K562 (cell line): ENCODE measurements around the gene SLC17A4. TPM values are rescaled to one million over a fixed set of nuclear protein-coding genes. Genes with fewer than 3 reads are reported as not detected.

Source experiments
- ATAC-seq: fragments of 200-7000 bp; cut with Tn5 transposase; 3 replicates; pipeline ENCODE4 v1.9.1; 2020; ENCODE audit warnings: moderate library complexity
- BruUV-seq: library from RNA; stranded (reverse); fragments of 400-500 nt; replicated peaks from 2 replicates; lab custom pipeline; 2021; lab: Mats Ljungman, UMichigan
- CTCF ChIA-PET: fragments of 300-600 bp; formaldehyde crosslinking; extraction: SDS; loops from one replicate; lab custom pipeline; 2021; ENCODE audit warnings: low intra/inter-chr PET ratio; lab: Yijun Ruan, JAX
- POLR2A ChIA-PET: fragments of 300-600, 350-650 bp; sonication (Branson Sonifier 250); formaldehyde crosslinking; extraction: SDS; loops from one replicate; lab custom pipeline; 2021; ENCODE audit warnings: antibody characterized with exemption, inconsistent platforms; lab: Yijun Ruan, JAX
- DNase-seq, 4 experiments: peaks; one replicate each; pipeline versions ENCODE4 v3.0.0 to v3.0.0-alpha.2; 2011 to 2018; ENCODE audit warnings: low spot score in 3 of 4, mixed read lengths in 3 of 4; ENCODE audit errors: extremely low read depth in 1 of 4
- FAIRE-seq: peaks from 2 replicates; lab custom pipeline; 2011; peaks lifted over from hg19 to GRCh38; lab: Jason Lieb, UNC
- H2AFZ ChIP-seq: 2 replicates; pipeline ENCODE4 v1.6.0; 2011; ENCODE audit warnings: low read depth, low read length, control low read depth, inconsistent platforms
- H3K27ac ChIP-seq: fragments of 200-600 bp; 3 replicates; pipeline ENCODE4 v1.8.0; 2011; ENCODE audit warnings: low read depth, mild to moderate bottlenecking, control low read depth, inconsistent platforms, low read length, moderate library complexity, mixed read lengths; ENCODE audit errors: extremely low read depth
- H3K27me3 ChIP-seq, 2 experiments: fragments of 300-600 bp in 1 of 2; 2 replicates in 1 of 2; 3 replicates in 1 of 2; pipeline versions ENCODE4 v1.6.0 to v1.8.0; 2011; ENCODE audit warnings: inconsistent platforms in 2 of 2, low read length in 2 of 2, mild to moderate bottlenecking in 1 of 2, mixed read lengths in 1 of 2, moderate library complexity in 1 of 2; ENCODE audit not compliant: control insufficient read depth in 2 of 2, insufficient read depth in 2 of 2
- H3K36me3 ChIP-seq: fragments of 300-600 bp; 3 replicates; pipeline ENCODE4 v1.8.0; 2011; ENCODE audit warnings: mild to moderate bottlenecking, low read length, inconsistent platforms; ENCODE audit not compliant: control insufficient read depth, insufficient read depth
- H3K4me1 ChIP-seq, 2 experiments: fragments of 200-600 bp in 1 of 2; replicated peaks in 1 of 2; 2 replicates in 1 of 2; 3 replicates in 1 of 2; pipeline versions ENCODE4 v1.5.1 to v1.8.0; 2011; ENCODE audit warnings: inconsistent platforms in 2 of 2, low read length in 2 of 2, mild to moderate bottlenecking in 1 of 2, mixed read lengths in 1 of 2, moderate library complexity in 1 of 2; ENCODE audit not compliant: control insufficient read depth in 2 of 2, insufficient read depth in 2 of 2
- H3K4me2 ChIP-seq: 2 replicates; pipeline ENCODE4 v1.6.1; 2011; ENCODE audit warnings: low read length, control low read depth, inconsistent platforms, mixed read lengths; ENCODE audit not compliant: insufficient read depth
- H3K4me3 ChIP-seq: fragments of 200-600 bp; sonication (generic), shearing (Covaris generic); 2 replicates; pipeline ENCODE4 v1.5.1; 2016; ENCODE audit warnings: control low read depth, inconsistent platforms
- H3K79me2 ChIP-seq: fragments of 200-600 bp; 3 replicates; pipeline ENCODE4 v1.8.0; 2011; ENCODE audit warnings: low read length, inconsistent platforms; ENCODE audit not compliant: control insufficient read depth, insufficient read depth
- H3K9ac ChIP-seq, 2 experiments: 2 replicates each; pipeline versions ENCODE4 v1.6.0 to v1.6.1; 2011; ENCODE audit warnings: low read depth in 2 of 2, low read length in 2 of 2, control low read depth in 1 of 2, inconsistent platforms in 1 of 2, mild to moderate bottlenecking in 1 of 2, mixed read lengths in 1 of 2; ENCODE audit not compliant: insufficient read depth in 1 of 2
- H3K9me1 ChIP-seq: one replicate; pipeline ENCODE4 v1.6.0; 2011; ENCODE audit warnings: inconsistent platforms, mild to moderate bottlenecking, low read length, moderate library complexity; ENCODE audit not compliant: control insufficient read depth, insufficient read depth
- H3K9me3 ChIP-seq: replicated peaks from 2 replicates; pipeline ENCODE4 v1.5.1; 2011; ENCODE audit warnings: low read depth, low read length, inconsistent platforms; ENCODE audit not compliant: control insufficient read depth, insufficient read depth
- H4K20me1 ChIP-seq: replicated peaks from 2 replicates; pipeline ENCODE4 v1.6.1; 2011; ENCODE audit warnings: low read length, inconsistent platforms, mixed read lengths; ENCODE audit not compliant: control insufficient read depth, insufficient read depth
- BRD9 ChIP-seq: fragments of 450-650 bp; IDR thresholded peaks from 2 replicates; pipeline ENCODE4 v1.6.1; 2018; ENCODE audit warnings: low read depth; ENCODE audit not compliant: partially characterized antibody
- CXXC5 ChIP-seq: fragments of 250-450 bp; sonication (Bioruptor Pico); IDR thresholded peaks from 2 replicates; pipeline ENCODE4 v1.8.0; 2022; ENCODE audit warnings: inconsistent platforms, mild to moderate bottlenecking, moderate library complexity
- DEAF1 ChIP-seq: fragments of 450-650 bp; formaldehyde crosslinking; IDR thresholded peaks from 2 replicates; pipeline ENCODE4 v1.4.0; 2020; ENCODE audit warnings: mild to moderate bottlenecking, moderate library complexity
- FOS ChIP-seq: IDR thresholded peaks from 3 replicates; pipeline ENCODE4 v1.6.1; 2011; ENCODE audit not compliant: insufficient read length; ENCODE audit errors: extremely low read depth
- HDAC6 ChIP-seq: IDR thresholded peaks from 2 replicates; pipeline ENCODE4 v1.6.1; 2012; ENCODE audit warnings: low read depth, mild to moderate bottlenecking, control low read depth, inconsistent platforms, low read length, moderate library complexity
- KAT8 ChIP-seq: fragments of 450-650 bp; IDR thresholded peaks from 2 replicates; pipeline ENCODE4 v1.6.1; 2016; ENCODE audit warnings: low read depth, mild to moderate bottlenecking
- PCBP2 ChIP-seq: fragments of 200-400 bp; formaldehyde crosslinking; IDR thresholded peaks from 2 replicates; pipeline ENCODE4 v1.6.1; 2018; ENCODE audit warnings: low read length, low read depth, mild to moderate bottlenecking, moderate library complexity; ENCODE audit not compliant: poor library complexity, severe bottlenecking
- PHTF2 ChIP-seq: fragments of 250-450 bp; sonication (Bioruptor Pico); IDR thresholded peaks from 2 replicates; pipeline ENCODE4 v1.5.0; 2021; ENCODE audit warnings: mild to moderate bottlenecking
- PTTG1 ChIP-seq: fragments of 450-650 bp; IDR thresholded peaks from 2 replicates; pipeline ENCODE4 v1.6.1; 2016; ENCODE audit warnings: low read depth, mild to moderate bottlenecking, missing genetic modification characterization, missing compliant biosample characterization
- RAD21 ChIP-seq, 2 experiments: fragments of 250-450 bp in 1 of 2; fragments of 450-650 bp in 1 of 2; sonication (Bioruptor Pico) in 1 of 2; formaldehyde crosslinking in 1 of 2; IDR thresholded peaks in 1 of 2; conservative IDR thresholded peaks in 1 of 2; 2 replicates each; pipeline versions ENCODE4 v1.4.0 to v1.8.0; 2020 to 2022; ENCODE audit warnings: mild to moderate bottlenecking in 2 of 2, moderate library complexity in 1 of 2
- RAD51 ChIP-seq: fragments of 450-650 bp; IDR thresholded peaks from 2 replicates; pipeline ENCODE4 v1.7.1; 2016; ENCODE audit warnings: low read depth, mild to moderate bottlenecking, borderline replicate concordance
- TBL1XR1 ChIP-seq, 2 experiments: IDR thresholded peaks; 2 replicates each; pipeline ENCODE4 v1.6.1; 2012; ENCODE audit warnings: improper control_type of control experiment in 2 of 2, low read length in 2 of 2, mild to moderate bottlenecking in 1 of 2
- ZNF274 ChIP-seq: IDR thresholded peaks from 2 replicates; pipeline ENCODE4 v1.6.1; 2011; ENCODE audit warnings: low read depth, mild to moderate bottlenecking, low read length, moderate library complexity, borderline replicate concordance
- ZNF507 ChIP-seq: conservative IDR thresholded peaks from 2 replicates; pipeline ENCODE4 v1.6.1; 2017; ENCODE audit warnings: missing genetic modification characterization, missing compliant biosample characterization
- WGBS: fragments of 100-300 bp; shearing (Covaris generic); methylation state at CpG from one replicate; pipeline ENCODE4 v1.1.6; 2016; ENCODE audit warnings: low coverage, mixed read lengths; ENCODE audit not compliant: insufficient coverage; ENCODE audit errors: missing lambda C conversion rate; 5-methylcytosine and 5-hydroxymethylcytosine counted together
- in situ Hi-C: fragments of 300-500 bp; cut with MboI; formaldehyde crosslinking; loops from 4 replicates; pipeline ENCODE4 v1.15.0; 2018; ENCODE audit warnings: inconsistent platforms, mixed read lengths
- intact Hi-C: fragments of 100-400 bp; cut with micrococcal nuclease; formaldehyde crosslinking; loops from 2 replicates; pipeline ENCODE4 v1.14.2; 2022
- polyA plus RNA-seq, 8 experiments: library from polyadenylated mRNA; depleted of rRNA in 4 of 8; stranded (reverse) in 5 of 8; unstranded in 3 of 8; fragments of >200 nt; fragmentation: Nextera tagmentation in 2 of 8; fragmentation: Illumina TruSeq in 1 of 8; extraction: Ambion mirVana in 2 of 8; extraction: Trizol in 1 of 8; gene quantifications; 2 replicates each; pipeline versions ENCODE4 v1.2.1 to v1.2.3, GENCODE V29; 2011 to 2014; ENCODE audit warnings: inconsistent platforms in 1 of 8, missing spikeins in 1 of 8
- total RNA-seq, 7 experiments: library from RNA; depleted of rRNA in 6 of 7; stranded (reverse); fragments of >200 nt in 6 of 7; fragmentation: Illumina TruSeq in 2 of 7; extraction: Trizol in 2 of 7; gene quantifications; 2 replicates each; pipeline versions ENCODE4 v1.2.1 to v1.2.3, GENCODE V29; 2011 to 2021; ENCODE audit warnings: low replicate concordance in 1 of 7
- TF ChIP-seq, protein P1 (sequence below): fragments of 250-450 bp; sonication (Bioruptor Pico); IDR thresholded peaks from 2 replicates; pipeline ENCODE4 v1.5.1; 2021; ENCODE audit warnings: mild to moderate bottlenecking

Gene SLC17A4
- total and polyA plus RNA-seq, 9 of the 15 experiments (the other 6 are each of a cell fraction or from before 2014, with no cell fraction given): not detected

DNA sequence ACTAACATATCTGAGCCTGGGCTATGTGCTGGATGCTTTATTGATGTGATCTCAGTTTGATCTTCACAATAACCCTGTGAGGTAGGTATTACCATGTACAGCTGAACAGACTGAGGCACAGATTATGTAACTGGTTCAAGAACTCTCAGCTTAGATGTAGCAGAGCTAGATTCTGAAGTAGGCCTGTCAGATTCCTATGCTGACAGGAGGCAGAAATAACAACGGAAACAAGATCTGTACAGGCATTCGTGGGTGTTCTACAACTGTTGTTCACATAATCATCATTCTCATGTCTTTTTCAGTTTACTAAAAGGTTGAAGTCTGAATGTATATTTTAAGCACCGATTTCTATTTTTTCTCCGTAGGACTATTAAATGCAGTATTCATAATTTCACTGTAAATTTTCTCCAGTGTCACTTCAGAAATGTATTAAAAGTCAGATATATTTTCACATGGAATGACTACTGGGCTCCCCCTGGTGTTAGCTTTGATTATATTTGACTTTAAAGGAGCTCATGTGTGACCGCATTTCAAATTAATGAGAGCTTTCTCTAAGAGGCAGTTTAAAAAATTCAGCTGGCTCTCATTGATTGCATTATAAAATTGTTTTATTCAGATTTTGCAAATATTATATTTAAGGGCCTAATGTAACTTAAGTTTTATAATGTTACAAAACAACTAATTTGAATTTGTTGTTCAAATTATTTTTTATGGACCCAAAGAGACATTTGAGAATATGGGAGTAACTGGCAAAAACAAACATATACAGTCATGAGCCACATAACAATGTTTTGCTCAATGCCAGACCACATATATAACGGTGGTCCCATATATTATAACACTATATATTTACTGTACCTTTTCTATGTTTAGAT is 36.4 kb upstream of the SLC17A4 start (continued):
- TF ChIP-seq DEAF1 (CRISPR knock-in tag): peak; percentile 57
- TF ChIP-seq ZNF274: no peak
- TF ChIP-seq RAD21 (CRISPR knock-in tag; conservative IDR thresholded peaks at IDR 0.05 in 1 of 2, IDR thresholded peaks at IDR 0.05 in 1 of 2): peak; percentile 74 to 79

DNA sequence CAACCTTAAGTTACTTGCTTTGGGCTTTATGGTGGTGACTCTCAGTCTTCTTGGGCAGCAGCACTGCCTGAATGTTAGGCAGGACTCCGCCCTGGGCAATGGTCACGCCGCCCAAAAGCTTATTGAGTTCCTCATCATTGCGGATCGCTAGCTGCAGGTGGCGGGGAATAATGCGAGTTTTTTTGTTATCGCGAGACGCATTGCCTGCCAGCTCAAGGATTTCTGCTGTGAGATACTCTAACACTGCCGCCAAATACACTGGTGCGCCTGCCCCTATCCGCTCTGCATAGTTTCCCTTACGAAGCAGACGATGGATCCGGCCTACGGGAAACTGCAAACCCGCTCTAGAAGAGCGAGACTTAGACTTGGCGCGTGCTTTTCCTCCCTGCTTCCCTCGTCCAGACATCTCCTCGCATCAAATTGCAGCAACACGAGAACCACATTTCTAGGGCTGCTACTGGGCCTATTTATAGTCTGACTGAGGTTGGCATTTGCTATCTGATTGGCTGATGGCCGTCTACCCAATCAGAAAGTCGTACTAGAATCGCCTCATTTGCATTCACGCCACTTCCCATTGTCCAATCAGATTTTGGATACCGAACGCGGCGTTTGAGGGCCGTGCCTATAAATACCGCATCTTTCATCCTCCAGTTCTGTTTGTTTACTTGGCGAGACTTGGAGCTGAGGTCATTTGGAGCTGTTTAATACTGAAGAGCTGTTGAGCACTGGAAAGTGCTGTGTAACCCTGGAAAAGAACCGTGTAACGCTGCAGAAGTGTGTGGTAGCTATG is 28.2 kb upstream of the SLC17A4 start:
- Histone ChIP-seq H3K9me3 (no peaks in the 10 kb centered on the region), H3K9ac (0 out of 4 replicates have a peak overlapping the region, but pooled peaks of 1 of the 2 experiments have one; percentile 2), H3K9me1 (no peaks in the 10 kb centered on the region), H3K79me2 (no peaks in the 10 kb centered on the region), H3K36me3 (no peaks in the 10 kb centered on the region), H2AFZ (peak overlapping the region; percentile 53; the same call in 1 of the 2 replicates), H3K4me2 (peak overlapping the region; percentile 43), H3K4me1 (peaks cover 0 to 10% of the 10 kb centered on the region in 2 experiments; a peak in 2 of 5 replicates), H3K27me3 (peaks cover 24 to 39% of the 10 kb centered on the region in 2 experiments), H3K4me3 (peak overlapping the region; percentile 11; the same call in 1 of the 2 replicates), H3K27ac (peak overlapping the region; percentile 50; the same call in 2 of the 3 replicates), H4K20me1 (no peaks in the 10 kb centered on the region)
- in situ Hi-C loops (no loop called here), intact Hi-C loops (no loop called here)
- TSS peak; percentile 99 for BruUV-seq
- ChIA-PET POLR2A (interaction anchor here (0.6 to 1.4 kb wide), 4 partner anchors 10 to 295 kb away, joined by 3 to 4 read pairs (median 4); a partner anchor contains a TSS), CTCF (no interaction called here)
- ATAC-seq: peak; percentile 82
- WGBS: 22% methylated on average over 37 of the region's 37 CpGs
- FAIRE-seq: no peak
- peak; percentile 35 to 70 (median 44) for DNase-seq
- no peak for TF ChIP-seq KAT8
- no peak for TF ChIP-seq RAD51
- TF ChIP-seq, protein P1, sequence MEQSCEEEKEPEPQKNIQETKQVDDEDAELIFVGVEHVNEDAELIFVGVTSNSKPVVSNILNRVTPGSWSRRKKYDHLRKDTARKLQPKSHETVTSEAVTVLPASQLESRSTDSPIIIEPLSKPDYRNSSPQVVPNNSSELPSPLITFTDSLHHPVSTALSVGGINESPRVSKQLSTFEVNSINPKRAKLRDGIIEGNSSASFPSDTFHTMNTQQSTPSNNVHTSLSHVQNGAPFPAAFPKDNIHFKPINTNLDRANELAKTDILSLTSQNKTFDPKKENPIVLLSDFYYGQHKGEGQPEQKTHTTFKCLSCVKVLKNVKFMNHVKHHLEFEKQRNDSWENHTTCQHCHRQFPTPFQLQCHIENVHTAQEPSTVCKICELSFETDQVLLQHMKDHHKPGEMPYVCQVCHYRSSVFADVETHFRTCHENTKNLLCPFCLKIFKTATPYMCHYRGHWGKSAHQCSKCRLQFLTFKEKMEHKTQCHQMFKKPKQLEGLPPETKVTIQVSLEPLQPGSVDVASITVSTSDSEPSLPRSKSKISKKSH: no peak
- no peak for TF ChIP-seq PTTG1 (tag)
- TF ChIP-seq TBL1XR1 (IDR thresholded peaks at IDR 0.05; ENCODE audit: low read length in 2 of 2): no peak
- TF ChIP-seq FOS: peak; percentile 2
- no peak for TF ChIP-seq PHTF2 (CRISPR knock-in tag)
- no peak for TF ChIP-seq ZNF507 (tag)
- TF ChIP-seq CXXC5 (CRISPR knock-in tag): peak; percentile 25; the same call in 1 of the 2 replicates
- no peak for TF ChIP-seq PCBP2
- no peak for TF ChIP-seq BRD9
- TF ChIP-seq HDAC6: no peak
